HEK293 (cell line): Measurements from ENCODE around the gene ZNF140.

Source experiments
- SCRT2 ChIP-seq: fragments of 450-650 bp; formaldehyde crosslinking; IDR thresholded peaks from 2 replicates; pipeline ENCODE4 v1.5.1; 2016; ENCODE audit warnings: missing biosample characterization, missing genetic modification characterization
- SP3 ChIP-seq: fragments of 450-650 bp; formaldehyde crosslinking; IDR thresholded peaks from 2 replicates; pipeline ENCODE4 v1.5.1; 2016; ENCODE audit warnings: missing biosample characterization, missing genetic modification characterization
- YY1 ChIP-seq: fragments of 450-650 bp; formaldehyde crosslinking; IDR thresholded peaks from 2 replicates; pipeline ENCODE4 v1.5.1; 2018; ENCODE audit warnings: missing biosample characterization, missing genetic modification characterization
- ZBTB1 ChIP-seq: fragments of 450-650 bp; formaldehyde crosslinking; IDR thresholded peaks from 2 replicates; pipeline ENCODE4 v1.5.1; 2016; ENCODE audit warnings: missing biosample characterization, missing genetic modification characterization
- ZNF211 ChIP-seq: fragments of 450-650 bp; formaldehyde crosslinking; IDR thresholded peaks from 2 replicates; pipeline ENCODE4 v1.5.1; 2016; ENCODE audit warnings: low read depth, missing biosample characterization, missing genetic modification characterization
- ZNF214 ChIP-seq: fragments of 450-650 bp; formaldehyde crosslinking; IDR thresholded peaks from 2 replicates; pipeline ENCODE4 v1.5.1; 2017; ENCODE audit warnings: missing biosample characterization, mild to moderate bottlenecking, missing genetic modification characterization, borderline replicate concordance
- ZNF274 ChIP-seq, 2 experiments: fragments of 200-500 bp in 1 of 2; fragments of 450-650 bp in 1 of 2; sonication (Bioruptor generic) in 1 of 2; formaldehyde crosslinking in 1 of 2; IDR thresholded peaks; 2 replicates each; pipeline versions ENCODE4 v1.5.1 to v1.6.1; 2014 to 2016; ENCODE audit warnings: borderline replicate concordance in 1 of 2, inconsistent platforms in 1 of 2, low read length in 1 of 2, missing biosample characterization in 1 of 2, missing genetic modification characterization in 1 of 2
- ZNF707 ChIP-seq: fragments of 450-650 bp; formaldehyde crosslinking; IDR thresholded peaks from 2 replicates; pipeline ENCODE4 v1.5.1; 2016; ENCODE audit warnings: missing biosample characterization, missing genetic modification characterization
- ZSCAN23 ChIP-seq: fragments of 450-650 bp; formaldehyde crosslinking; IDR thresholded peaks from 2 replicates; pipeline ENCODE4 v1.5.1; 2016; ENCODE audit warnings: missing biosample characterization, missing genetic modification characterization
- TF ChIP-seq, protein P1 (sequence below): fragments of 450-650 bp; formaldehyde crosslinking; IDR thresholded peaks from 2 replicates; pipeline ENCODE4 v1.5.1; 2016; ENCODE audit warnings: missing biosample characterization, missing genetic modification characterization
- TF ChIP-seq, protein P2 (sequence below): fragments of 450-650 bp; formaldehyde crosslinking; IDR thresholded peaks from 2 replicates; pipeline ENCODE4 v1.5.1; 2016; ENCODE audit warnings: missing biosample characterization, missing genetic modification characterization
- TF ChIP-seq, protein P3 (sequence below): fragments of 450-650 bp; formaldehyde crosslinking; IDR thresholded peaks from 2 replicates; pipeline ENCODE4 v1.5.1; 2016; ENCODE audit warnings: missing biosample characterization, missing genetic modification characterization

DNA sequence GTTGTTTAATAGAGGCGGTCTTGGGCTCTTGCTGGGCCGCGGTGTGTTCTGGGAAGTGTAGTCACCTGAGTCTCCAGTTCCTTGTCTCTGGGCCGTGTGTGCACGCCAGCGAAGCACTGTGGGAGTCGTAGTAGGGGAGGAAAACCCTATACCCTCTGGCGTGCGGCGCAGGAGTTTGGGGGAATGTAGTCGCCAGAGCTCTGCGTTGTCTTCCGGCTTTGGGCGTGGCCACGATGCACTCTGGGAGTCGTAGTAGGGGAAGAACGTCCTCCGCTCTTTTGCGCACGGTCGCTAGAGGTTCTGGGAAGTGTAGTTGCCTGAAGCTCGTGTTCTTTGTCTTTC lies 726 bp upstream of the ZNF140 start:
- TF ChIP-seq ZNF211 (tag by site-specific recombination), result no peak
- TF ChIP-seq ZNF214 (tag by site-specific recombination), result no peak
- TF ChIP-seq, protein P1, sequence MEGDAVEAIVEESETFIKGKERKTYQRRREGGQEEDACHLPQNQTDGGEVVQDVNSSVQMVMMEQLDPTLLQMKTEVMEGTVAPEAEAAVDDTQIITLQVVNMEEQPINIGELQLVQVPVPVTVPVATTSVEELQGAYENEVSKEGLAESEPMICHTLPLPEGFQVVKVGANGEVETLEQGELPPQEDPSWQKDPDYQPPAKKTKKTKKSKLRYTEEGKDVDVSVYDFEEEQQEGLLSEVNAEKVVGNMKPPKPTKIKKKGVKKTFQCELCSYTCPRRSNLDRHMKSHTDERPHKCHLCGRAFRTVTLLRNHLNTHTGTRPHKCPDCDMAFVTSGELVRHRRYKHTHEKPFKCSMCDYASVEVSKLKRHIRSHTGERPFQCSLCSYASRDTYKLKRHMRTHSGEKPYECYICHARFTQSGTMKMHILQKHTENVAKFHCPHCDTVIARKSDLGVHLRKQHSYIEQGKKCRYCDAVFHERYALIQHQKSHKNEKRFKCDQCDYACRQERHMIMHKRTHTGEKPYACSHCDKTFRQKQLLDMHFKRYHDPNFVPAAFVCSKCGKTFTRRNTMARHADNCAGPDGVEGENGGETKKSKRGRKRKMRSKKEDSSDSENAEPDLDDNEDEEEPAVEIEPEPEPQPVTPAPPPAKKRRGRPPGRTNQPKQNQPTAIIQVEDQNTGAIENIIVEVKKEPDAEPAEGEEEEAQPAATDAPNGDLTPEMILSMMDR (tag by site-specific recombination), result no peak
- TF ChIP-seq, protein P2, sequence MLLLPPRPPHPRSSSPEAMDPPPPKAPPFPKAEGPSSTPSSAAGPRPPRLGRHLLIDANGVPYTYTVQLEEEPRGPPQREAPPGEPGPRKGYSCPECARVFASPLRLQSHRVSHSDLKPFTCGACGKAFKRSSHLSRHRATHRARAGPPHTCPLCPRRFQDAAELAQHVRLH, result peak; percentile 93
- peak; percentile 99 for TF ChIP-seq SP3 (tag by site-specific recombination)
- TF ChIP-seq ZNF707 (tag by site-specific recombination), result no peak
- TF ChIP-seq YY1 (tag by site-specific recombination), result no peak
- no peak for TF ChIP-seq ZBTB1
- no peak for TF ChIP-seq SCRT2 (tag by site-specific recombination)
- TF ChIP-seq ZNF274 (IDR thresholded peaks at IDR 0.05; ENCODE audit: low read length), result no peak
- no peak for TF ChIP-seq ZNF274 (tag by site-specific recombination; IDR thresholded peaks at IDR 0.05; ENCODE audit: borderline replicate concordance)
- TF ChIP-seq, protein P3, sequence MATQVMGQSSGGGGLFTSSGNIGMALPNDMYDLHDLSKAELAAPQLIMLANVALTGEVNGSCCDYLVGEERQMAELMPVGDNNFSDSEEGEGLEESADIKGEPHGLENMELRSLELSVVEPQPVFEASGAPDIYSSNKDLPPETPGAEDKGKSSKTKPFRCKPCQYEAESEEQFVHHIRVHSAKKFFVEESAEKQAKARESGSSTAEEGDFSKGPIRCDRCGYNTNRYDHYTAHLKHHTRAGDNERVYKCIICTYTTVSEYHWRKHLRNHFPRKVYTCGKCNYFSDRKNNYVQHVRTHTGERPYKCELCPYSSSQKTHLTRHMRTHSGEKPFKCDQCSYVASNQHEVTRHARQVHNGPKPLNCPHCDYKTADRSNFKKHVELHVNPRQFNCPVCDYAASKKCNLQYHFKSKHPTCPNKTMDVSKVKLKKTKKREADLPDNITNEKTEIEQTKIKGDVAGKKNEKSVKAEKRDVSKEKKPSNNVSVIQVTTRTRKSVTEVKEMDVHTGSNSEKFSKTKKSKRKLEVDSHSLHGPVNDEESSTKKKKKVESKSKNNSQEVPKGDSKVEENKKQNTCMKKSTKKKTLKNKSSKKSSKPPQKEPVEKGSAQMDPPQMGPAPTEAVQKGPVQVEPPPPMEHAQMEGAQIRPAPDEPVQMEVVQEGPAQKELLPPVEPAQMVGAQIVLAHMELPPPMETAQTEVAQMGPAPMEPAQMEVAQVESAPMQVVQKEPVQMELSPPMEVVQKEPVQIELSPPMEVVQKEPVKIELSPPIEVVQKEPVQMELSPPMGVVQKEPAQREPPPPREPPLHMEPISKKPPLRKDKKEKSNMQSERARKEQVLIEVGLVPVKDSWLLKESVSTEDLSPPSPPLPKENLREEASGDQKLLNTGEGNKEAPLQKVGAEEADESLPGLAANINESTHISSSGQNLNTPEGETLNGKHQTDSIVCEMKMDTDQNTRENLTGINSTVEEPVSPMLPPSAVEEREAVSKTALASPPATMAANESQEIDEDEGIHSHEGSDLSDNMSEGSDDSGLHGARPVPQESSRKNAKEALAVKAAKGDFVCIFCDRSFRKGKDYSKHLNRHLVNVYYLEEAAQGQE (tag by site-specific recombination), result no peak
- no peak for TF ChIP-seq ZSCAN23 (tag by site-specific recombination)
